H1 (cell line): ENCODE measurements around the gene LIN54. TPM values are rescaled to one million over a fixed set of nuclear protein-coding genes. Genes with fewer than 3 reads are reported as not detected.

Experiments
- BRCA1 ChIP-seq: IDR thresholded peaks from 2 replicates; pipeline ENCODE4 v1.6.1; 2012; ENCODE audit warnings: low read depth, low read length, improper control_type of control experiment
- JUN ChIP-seq: IDR thresholded peaks from 2 replicates; pipeline ENCODE4 v1.6.1; 2011; ENCODE audit warnings: low read depth, mild to moderate bottlenecking, improper control_type of control experiment, low read length
- KDM5A ChIP-seq: fragments of 200-600 bp; IDR thresholded peaks from 2 replicates; pipeline ENCODE4 v1.7.1; 2012; ENCODE audit warnings: mild to moderate bottlenecking, low read length, inconsistent platforms, mixed read lengths
- SP4 ChIP-seq: IDR thresholded peaks from 2 replicates; pipeline ENCODE4 v1.6.1; 2012; ENCODE audit warnings: low read length, inconsistent platforms
- TBP ChIP-seq: IDR thresholded peaks from 2 replicates; pipeline ENCODE4 v1.6.1; 2011; ENCODE audit warnings: low read depth, low read length, improper control_type of control experiment
- TCF12 ChIP-seq: IDR thresholded peaks from 2 replicates; pipeline ENCODE4 v1.6.1; 2011; ENCODE audit warnings: low read depth, mild to moderate bottlenecking, low read length
- TEAD4 ChIP-seq: IDR thresholded peaks from 2 replicates; pipeline ENCODE4 v1.6.1; 2012; ENCODE audit warnings: low read depth, low read length, inconsistent platforms, mixed read lengths
- polyA plus RNA-seq, 7 experiments: library from polyadenylated mRNA; depleted of rRNA in 3 of 7; stranded (reverse) in 5 of 7; unstranded in 2 of 7; fragments of >200 nt in 5 of 7; fragments of 200-250 nt in 2 of 7; gene quantifications; 1 replicate in 5 of 7; 2 replicates in 1 of 7; 4 replicates in 1 of 7; pipeline versions ENCODE4 v1.2.1 to v1.2.3, GENCODE V29; 2011 to 2013; ENCODE audit warnings: missing spikeins in 2 of 7, mixed read lengths in 2 of 7
- total RNA-seq: library from RNA; stranded (reverse); fragmentation: NEBNext Ultra II Directional; extraction: Animal tissue kit (Norgen Biotek cat#: 25700); gene quantifications from 2 replicates; pipeline ENCODE4 v1.2.1, GENCODE V29; 2021
- TF ChIP-seq, protein P1 (sequence below): IDR thresholded peaks from 2 replicates; pipeline ENCODE4 v1.6.1; 2011; ENCODE audit warnings: low read depth, mild to moderate bottlenecking, low read length; ENCODE audit not compliant: insufficient read depth
- TF ChIP-seq, protein P2 (sequence below): IDR thresholded peaks from 2 replicates; pipeline ENCODE4 v1.6.1; 2012; ENCODE audit warnings: inconsistent platforms

The LIN54 gene
- total and polyA plus RNA-seq, 2 of the 8 experiments (the other 6 are each of a cell fraction or from before 2014, with no cell fraction given), result 5.7 to 11.1 TPM

DNA sequence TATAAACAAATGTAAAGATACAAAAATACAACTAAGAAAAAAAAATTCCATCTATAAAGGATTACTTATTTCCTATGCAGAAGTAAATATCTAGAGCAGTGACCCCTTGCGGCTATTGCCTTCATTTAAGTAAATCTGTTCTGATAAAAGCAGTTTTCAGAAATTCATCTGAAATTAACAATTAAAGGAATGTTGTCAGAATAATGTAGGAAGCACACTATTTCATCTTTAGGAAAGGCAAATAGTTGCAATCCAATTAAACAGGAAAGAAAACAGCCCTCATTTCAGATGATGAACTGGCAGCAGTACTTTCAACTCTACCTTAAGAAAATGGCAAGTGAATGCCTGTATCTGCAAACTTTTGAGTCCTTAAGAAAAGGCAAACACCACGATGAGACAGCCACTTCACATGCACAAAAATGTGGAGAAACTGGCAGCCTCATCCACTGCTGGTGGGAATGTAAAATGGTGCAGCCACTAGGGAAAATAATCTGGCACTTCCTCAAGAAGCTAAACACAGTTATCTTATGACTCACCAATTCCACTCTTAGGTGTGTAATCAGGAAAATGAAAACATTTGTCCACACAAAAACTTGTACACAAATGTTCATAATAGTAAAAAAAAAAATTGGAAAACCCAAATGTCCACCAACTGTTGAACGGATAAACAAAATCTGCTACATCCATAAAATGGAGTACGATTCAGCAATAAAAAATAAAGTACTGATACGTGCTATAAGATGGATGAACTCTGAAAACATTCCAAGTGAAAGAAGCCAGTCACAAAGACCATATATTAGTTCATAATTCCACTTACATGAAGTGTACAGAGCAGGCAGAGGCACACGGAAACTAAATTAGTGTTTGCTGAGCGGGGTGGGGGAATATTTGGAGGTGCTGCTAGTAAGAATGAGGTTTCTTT lies 112.0 kb downstream of the LIN54 start (continued):
- TF ChIP-seq, protein P1, sequence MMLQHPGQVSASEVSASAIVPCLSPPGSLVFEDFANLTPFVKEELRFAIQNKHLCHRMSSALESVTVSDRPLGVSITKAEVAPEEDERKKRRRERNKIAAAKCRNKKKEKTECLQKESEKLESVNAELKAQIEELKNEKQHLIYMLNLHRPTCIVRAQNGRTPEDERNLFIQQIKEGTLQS, result no peak
- TF ChIP-seq SP4 (no peak), JUN (no peak), TBP (no peak), TEAD4 (no peak), KDM5A (no peak), BRCA1 (no peak), TCF12 (no peak)
- TF ChIP-seq, protein P2, sequence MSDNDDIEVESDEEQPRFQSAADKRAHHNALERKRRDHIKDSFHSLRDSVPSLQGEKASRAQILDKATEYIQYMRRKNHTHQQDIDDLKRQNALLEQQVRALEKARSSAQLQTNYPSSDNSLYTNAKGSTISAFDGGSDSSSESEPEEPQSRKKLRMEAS, result no peak
